Measurements from ENCODE around the gene MYLIP.

MYLIP gene

DNA sequence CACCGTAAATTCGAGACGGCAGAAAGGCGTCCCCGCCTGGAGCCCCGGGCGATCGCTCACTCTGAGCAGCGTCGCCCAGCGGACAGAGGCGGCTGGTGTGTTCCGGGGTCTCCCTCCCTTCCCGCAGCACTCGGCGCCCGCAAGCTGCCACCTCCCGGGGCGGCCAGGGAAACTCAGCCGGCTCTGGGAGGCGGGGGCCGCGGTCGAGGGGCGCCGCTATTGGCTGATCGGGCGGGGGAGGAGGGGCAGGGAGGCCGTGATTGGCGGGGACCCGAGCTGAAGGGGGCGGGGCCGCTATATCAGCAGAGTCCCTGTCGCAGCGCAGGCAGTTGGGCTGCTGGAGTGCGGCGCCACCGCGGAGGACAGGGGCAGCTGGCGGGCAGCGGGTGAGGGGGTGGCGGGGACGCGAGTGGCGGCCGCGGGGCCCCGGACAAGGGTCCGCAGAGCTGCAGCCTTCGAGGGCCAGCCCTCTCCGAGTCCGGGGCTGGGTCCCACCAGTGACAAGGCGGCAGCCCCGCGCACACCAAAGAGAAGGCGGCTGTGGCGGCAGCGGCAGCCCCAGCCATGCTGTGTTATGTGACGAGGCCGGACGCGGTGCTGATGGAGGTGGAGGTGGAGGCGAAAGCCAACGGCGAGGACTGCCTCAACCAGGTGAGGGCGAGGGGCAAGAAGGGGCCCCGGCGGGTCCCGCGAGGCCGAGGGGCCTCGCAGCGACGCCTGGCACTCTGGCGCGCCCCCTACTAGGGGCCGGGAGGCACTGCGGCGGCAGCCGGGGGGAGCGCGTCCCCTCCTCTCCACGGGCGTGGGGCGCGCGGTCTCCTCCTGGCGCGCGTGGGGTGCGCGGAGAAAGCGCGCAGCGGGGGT, at the start of gene MYLIP:
TSS of gene MYLIP (plus strand) at position 328 of the 864 bp plus-strand sequence. CDS start at position 565, 237 bp downstream.
- peak; percentile 95 for DNase-seq

DNA sequence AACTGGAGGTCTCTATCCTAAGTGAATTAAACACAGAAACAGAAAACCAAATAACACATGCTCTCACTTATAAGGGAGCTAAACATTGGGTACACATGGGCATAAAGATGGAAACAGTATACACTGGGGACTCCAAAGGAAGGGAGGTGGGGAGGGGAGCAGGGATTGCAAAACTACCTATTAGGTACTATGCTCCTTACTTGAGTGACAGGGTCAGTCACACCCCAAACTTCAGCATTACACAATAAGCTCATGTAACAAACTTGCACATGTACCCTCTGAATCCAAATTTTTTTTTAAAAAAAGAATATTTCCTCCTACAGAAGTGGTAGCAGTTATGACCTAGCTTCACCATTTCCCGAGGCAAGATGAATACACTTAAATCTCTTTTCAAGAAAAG, 49.5 kb upstream of the MYLIP start:
- DNase-seq, result no peak

DNA sequence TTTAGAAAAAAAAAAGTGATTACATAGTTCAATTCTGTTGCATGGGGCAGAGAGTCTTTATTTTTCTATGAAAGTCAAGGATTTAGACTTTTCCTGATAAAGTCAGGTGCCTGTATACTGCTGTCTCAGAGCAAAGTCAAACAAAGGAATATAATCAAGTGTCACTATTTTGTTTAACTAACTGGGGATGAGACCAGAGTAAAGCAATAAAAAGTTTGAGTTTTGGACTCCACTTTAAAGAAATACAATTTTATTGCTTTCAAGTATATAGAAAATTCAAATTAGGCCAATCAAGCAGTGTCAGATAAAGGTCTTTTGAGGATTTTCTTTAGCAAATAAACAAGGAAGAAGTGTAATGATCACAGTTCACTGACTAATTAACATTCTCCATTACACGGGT, 48.7 kb upstream of the MYLIP start:
- no peak for DNase-seq

DNA sequence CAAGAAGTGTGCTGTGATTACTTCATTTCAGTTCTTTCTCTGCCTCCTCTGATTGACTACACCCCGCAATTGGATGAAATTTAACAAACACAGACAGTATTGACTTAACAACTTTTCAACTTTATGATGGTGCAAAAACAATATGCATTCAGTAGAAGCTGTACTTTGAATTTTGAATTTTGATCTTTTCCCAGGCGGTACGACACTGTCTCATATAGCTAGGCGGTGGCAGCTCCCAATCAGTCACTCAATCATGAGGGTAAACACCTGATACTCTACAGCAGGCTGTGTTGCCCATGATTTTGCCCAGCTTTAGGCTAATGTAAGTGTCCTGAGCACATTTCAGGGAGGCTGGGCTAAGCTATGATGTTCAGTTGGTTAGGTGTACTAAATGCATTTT, 47.6 kb upstream of the MYLIP start:
- DNase-seq, result no peak

DNA sequence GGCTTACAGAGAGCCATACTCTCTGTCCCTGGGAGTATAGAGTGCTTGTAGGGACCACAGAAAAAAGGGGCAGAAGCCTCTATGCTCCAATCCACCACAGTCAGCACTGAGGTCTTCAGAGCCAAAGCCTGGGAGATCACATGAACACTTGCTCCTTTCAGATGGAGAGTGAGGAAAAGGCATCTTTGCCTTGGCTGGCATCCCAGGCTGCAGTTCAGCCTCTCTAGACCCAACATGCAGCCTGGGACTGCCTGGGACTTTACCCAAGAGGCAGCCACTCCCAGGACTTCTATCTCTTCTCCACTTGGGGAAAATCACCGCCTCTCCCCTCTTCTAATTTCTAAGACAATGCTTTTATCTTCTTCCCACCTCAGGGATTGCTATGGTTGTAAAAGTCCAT, 46.5 kb upstream of the MYLIP start:
- no peak for DNase-seq

DNA sequence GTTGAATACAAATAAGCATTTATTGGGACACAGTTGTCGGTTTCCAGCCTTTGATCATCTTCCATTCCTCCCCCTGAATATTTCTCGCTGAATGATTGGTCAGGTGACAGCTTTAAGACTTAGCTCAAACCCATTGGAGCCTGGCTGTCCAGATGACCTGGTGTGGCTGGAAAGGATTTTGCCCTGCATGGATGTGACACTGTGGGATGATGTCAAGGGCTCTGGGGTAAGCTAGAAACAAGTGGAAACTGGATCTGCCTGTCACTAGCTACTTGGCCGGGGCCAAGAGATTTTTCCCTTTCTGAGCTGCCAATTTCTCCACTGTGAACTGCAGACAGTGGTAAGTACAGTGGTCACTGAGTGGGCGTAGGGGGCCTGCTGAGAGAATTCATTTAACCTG, 41.9 kb upstream of the MYLIP start:
- no peak for DNase-seq

DNA sequence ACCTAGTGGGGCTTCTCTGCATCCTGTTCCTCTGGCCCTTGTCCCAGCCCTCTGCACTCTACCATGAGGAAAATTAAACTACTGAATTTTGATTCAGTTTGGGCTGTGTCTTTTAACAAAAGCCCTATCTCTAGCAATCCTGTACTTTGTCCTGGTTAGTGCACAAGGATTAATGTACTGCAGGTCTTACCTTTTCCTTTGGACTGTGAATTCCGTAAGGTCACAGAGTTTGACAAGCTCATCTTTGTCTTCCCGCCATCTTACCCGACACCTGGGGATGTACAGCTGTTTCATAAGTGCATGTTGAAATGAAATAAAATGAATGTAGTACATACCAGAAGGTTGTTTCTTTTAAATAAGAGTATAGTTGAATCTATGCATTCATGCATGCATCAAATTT, 41.5 kb upstream of the MYLIP start:
- no peak for DNase-seq

DNA sequence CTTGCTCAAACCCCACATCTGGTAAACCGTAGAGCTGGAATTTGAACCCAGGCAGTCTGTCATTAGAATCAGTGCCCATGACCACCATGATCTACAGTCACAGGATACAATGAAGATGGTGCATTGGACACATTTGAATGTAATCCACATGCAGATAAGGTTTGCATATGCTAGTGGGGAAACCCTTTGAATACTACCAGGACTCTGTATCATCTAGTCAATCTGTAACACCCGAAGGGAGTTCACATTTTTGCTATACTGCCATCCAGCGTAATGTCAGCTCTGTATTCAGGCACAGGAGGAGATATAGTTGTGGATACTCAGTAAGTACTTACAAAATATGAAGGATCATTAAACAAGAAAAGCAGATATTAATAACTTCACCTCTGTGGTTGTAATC, 40.5 kb upstream of the MYLIP start:
- DNase-seq, result no peak

DNA sequence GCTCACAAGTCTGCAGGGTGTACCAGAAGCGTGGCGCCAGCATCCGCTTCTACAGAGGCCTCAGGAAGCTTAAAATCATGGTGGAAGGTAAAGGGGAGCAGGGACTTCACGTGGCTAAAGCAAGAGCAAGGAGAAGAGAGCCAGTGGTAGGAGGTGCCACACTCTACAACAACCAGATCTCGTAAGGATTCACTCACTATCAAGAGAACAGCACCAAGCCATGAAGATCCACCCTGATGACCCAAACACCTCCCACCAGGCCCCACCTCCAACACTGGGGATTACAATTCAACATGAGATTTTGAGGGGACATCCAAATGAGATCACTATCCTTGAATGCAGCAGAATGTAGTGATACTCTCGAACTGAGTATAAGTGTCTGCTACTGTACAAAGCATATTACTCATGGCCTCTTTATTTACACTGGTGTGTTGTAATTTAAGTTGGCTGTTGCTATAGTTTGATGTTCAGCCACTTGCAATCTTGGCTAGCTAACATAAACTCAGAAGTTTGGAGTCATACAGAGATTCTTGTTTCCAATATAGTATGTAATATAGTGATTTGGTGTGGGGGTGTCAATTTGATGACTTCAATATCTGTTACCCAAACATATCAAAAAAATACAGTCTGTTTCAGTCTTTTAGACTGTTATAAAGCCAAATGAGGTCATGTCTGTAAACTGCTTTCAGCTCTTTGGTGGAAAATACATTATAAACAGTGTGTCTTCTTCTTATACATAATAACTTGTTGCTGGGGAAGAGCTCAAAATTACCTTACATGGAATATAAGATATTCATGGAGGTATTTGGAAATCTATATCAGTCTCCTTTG, 39.4 kb upstream of the MYLIP start:
- peak; percentile 20 for DNase-seq

DNA sequence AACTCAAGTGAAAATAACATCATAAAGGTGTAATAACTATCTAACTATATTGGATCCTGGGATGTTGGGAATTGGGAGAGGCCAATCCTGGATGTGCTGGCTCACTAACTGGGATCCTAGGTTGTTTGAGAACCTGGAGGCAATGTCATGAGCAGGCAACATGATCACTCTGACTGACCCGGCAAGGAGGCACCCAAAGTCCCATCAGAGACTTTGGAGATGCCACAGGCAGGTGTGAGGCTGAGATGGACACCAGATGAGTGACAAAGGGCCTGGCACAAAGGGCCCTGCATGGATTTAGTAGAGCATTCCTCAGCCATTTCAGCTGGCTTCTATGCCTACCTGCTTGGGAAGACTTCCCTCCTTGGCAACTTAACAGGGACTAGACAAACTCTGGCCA, 38.4 kb upstream of the MYLIP start:
- no peak for DNase-seq

DNA sequence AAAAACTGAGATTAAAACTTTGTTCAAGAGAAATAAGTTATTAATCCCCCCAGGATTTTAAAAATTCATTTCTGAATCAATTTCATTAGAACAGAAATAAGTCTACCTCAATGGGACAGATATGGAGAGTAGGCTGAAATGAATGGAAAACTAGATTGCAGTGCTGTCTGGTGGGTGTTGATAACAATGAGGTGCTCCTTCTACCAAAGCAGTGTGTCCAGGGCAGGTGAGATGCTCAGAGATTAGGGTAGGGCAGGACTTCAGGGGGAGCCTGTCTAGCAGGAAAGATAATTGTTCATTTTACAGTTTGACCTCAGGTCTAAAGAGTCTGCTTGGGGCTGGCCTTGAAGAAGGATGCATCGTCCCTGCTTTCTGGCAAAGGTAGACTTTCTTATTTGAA, 38.0 kb upstream of the MYLIP start:
- DNase-seq, result no peak

DNA sequence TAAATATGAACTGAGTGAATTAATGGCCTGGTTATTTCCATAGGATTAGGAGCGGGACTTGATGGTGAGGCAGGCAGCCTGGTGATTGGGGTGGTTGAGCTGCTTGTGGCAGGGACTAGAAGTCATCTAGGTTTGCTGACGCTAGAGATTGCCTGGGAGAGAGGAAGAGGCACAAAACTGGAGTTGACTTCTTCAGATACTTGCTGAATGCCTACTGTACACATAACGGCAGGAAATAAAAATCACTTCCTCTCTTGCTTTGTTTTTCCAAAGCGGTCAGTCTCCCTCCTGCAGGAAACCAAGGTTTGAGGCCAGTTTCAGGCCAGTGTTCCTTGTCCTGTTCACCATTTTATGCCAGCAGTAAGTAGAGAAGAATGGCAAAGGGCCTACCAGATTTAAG, 36.7 kb upstream of the MYLIP start:
- DNase-seq, result no peak

DNA sequence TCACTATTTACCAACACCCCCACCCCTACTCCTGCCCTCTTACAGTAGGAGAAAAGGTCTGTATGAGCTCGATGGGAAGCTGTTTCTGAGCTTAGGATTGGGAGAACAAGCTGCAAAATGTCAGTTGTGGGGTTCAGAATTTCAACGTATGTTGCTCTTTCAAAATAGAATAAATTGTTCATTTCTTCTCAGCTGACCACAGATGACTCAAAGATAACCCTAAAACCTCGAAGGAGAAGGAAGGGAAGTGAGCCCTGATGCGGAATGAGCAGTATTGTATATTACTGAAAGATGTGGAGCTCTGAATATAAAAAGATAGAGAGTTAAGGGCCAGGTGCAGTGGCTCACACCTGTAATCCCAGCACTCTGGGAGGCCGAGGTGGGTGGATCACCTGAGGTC, 35.9 kb upstream of the MYLIP start:
- DNase-seq, result no peak

DNA sequence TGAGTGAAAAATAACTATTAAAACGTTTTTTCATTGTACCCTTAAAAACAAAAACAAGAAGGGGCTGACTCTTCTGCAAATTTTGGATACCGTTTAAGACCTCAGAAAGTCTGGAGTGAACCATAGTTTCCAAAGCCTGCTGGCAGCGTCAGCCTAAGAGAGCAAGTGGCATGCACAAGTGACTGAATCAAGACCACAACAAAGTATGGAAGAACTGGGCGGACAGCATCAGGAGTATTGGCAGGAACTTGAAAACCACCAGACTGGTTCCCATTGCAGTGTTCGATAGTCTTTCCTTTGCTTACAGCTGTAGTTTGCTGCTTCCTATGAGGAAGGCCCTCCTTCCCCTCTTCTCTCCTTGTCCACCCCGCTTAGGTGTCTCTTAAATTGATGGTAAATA, 33.7 kb upstream of the MYLIP start:
- DNase-seq, result no peak

DNA sequence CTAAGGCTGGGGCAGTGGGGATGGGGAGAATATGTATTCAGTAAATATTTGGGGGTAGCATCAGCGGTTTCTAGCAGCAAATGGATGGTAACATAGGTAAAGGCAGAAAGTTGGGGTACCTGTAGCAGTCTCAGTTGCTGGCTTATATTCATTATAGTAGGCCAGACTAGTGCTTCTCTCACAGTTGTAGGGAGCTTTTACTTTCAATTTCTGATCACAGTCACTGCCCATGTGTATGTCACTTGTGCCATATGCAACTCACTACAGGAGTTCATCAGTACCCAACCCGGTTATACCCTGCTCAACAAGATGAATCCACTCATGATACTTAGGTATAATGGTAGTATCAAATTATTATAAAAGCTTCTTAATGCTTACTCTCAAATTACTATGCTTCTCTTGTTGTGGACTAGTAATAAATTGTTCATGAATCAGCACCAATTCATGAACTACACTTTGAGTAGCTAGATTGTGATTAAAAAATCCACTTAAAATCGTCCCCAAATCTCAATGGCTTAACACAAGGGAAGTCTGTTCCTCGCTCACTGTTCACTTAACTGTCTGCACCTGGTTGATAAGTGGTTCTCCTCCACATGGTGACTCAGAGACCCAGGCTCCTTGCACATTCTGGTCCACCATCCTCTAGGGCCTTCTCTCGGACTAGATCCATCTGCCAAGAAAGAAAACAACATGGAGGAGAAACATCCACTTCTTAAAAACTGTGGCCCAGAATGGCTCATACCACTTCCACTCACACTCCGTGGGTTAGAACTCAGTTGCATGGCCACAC, 31.3 kb upstream of the MYLIP start:
- no peak for DNase-seq

DNA sequence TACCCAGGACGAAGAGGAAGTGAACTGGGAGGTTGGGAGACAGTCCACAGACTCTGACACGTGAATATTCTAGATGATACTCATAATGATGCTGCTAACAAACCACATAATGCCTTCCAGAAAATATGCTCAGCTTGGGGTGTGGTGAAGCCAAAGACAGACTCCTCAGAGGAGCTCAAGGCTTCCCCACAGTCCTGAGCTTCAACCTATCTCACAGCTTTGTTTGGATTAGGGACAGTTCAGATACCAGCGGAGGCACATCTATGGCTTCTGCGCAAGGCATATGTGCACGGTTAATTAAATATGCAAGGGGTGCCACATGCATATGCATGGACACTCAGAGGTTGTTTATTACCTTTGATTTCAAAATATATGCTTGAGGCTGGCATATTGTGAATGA, 30.7 kb upstream of the MYLIP start:
- no peak for DNase-seq

DNA sequence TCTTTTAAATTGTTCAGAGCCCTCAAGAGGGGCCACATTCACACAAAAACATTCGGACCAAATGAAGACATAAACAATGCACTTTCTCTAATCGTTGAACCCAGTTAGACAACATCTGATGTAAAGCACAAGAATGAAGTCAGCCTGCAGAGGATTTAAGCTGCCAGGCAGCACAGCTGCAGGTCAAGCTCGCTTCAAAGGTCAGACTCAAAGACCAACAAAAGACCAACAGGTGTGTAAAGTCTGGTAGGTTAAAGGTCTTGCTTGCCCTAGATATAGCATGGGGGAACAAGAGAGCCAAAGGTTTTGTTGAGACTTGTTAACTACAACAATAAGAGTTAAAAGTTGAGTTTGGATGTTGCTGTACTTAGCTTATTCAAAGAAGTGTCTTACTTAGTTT, 26.7 kb upstream of the MYLIP start:
- DNase-seq, result no peak

DNA sequence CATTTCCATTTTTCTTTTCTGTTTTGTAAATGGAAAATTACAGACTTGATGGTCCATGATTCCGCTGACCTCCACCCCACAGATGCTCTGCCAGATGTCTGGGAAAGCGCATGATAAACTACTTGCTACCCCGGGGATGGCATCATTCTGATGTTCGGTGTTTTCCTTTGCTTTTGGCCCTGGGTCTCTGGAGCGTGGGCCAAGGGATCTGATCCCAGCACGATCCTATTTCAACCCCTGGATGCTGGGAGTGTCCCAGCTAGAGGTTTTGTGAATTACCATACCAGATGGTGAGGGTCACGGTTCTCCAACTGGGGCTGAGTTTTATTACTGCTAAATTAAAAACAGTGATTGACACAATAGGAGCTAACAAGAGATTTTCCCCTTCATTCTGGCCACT, 25.2 kb upstream of the MYLIP start:
- no peak for DNase-seq

DNA sequence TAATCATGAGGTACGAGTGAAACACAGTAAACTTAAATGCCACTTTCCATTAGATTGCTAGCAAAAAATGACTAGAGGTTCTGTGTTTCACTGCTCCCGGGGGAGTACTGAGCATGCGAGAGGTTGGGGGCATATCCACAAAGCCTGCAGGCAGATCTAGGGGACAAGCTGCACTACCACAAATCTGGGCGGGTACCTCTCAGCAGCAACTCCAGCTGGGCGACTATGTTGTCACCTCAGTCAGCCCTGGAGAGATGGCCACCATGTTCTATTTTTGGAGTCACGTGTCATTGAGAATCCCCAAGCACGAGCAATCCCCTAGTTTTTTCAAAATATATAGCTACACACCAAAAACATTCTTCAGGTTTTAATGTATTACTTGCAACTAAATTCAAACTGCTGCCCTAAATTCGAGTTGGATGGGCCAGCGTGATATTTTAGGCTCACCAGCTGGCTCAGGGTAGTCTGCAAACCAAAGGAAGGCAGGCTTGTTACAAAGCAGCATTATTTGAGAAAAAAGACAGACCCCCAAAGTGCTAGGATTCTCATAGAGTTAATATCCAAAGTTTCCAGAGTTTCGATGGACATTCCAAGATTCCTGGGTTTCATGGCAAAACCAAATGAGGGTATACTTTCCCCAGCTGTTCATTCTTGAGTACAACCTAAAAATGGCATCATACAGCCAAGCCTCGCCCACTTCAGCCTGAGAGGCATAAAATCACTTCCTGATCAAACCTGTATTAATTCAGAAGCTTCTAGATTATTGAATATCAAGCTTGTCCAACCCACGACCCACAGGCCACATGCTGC, 24.1 kb upstream of the MYLIP start:
- no peak for DNase-seq

DNA sequence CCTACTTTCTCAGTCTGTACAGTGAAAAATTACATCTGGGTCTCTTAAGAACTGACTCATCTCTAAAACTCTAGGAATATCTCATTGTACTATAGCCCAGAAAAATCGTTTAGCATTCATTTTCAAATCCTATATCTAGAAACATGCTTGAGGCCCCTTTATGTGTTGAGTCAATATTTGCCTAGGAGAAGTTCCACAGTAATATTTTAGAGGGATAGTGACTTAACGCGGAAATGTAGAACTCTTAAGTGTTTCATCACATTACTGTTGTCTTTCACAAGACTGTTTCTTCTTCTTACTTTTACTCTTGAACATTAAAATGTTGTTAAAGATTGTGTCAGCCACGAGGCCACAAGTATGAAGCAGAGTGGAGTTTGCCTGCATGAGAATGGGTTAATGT, 23.0 kb upstream of the MYLIP start:
- DNase-seq, result peak; percentile 73

DNA sequence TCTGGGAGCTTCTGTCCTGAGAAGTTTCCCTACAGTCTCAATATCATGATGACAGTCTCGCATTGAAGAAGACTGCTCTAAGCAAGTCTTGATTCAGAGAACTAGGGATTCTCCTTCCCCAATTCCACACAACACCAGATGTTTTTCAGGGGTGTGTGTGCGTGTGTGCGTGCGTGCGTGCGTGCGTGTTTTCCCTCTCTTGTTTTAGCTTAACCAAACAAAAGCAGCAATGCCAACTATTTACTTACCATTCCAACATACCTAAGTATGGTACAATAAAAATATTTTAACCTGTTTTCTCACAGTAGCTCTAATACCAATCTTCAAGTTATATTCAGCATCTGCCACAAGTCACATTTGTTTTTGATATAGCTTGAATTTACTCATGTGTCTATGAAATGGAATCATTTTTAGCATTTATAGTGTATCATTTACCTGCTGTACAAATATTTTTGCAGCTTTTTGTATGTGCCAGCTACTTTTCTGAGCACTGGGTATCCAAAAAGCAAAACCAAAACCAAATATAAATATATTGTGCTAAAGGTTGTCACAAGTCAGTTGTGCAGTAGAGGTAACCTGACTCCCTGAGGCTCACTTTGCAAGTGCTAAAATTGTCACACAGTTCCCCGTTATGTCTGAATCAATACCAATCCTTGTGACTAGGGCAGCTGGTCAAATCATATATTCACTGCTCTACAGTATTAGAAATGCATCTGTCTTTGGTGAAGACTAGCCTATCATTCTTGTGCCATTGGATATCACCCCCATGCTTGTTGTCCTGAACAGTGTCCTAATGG, 21.7 kb upstream of the MYLIP start:
- DNase-seq, result no peak

DNA sequence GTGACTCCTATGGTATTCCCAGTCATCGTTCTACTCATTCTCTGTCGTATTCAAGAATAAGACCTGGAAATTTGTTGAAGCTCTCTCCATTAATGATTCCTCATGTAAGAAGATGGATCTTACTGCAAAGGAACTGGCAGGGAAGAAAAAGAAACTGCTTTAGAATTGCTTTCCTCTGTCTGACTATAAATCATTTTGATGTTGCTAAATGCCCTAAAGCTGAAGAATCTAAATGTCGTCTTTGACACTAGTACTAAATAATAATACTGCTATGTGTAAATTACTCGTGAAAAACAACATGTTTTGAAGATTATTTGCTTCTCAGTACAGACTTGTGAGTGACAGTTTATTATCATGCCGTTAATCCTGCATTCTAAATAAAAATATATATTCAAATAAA, 20.5 kb upstream of the MYLIP start:
- no peak for DNase-seq

Data from fibroblast of skin of right quadriceps (primary cell).